HCT116 (cell line): ENCODE results near the gene EYA2. TPM values are rescaled to one million over a fixed set of nuclear protein-coding genes. Genes with fewer than 3 reads are reported as not detected.

Experiments used
- ATAC-seq: fragments of 200-7000 bp; cut with Tn5 transposase; 2 replicates; pipeline ENCODE4 v1.9.1; 2020; ENCODE audit warnings: mild to moderate bottlenecking, moderate library complexity
- BruUV-seq: library from RNA; stranded (reverse); fragments of 400-500 nt; replicated peaks from 2 replicates; lab custom pipeline; 2021; lab: Mats Ljungman, UMichigan
- CTCF ChIA-PET: fragments of 300-600 bp; sonication (Branson Sonifier 250); formaldehyde crosslinking; loops from one replicate; lab custom pipeline; 2021; ENCODE audit warnings: antibody characterized with exemption; lab: Charles Lee
- POLR2A ChIA-PET: fragments of 300-600, 350-600 bp; sonication (Branson Sonifier 250); formaldehyde crosslinking; loops from one replicate; lab custom pipeline; 2021; ENCODE audit warnings: antibody characterized with exemption; lab: Charles Lee
- RAD21 ChIA-PET, 2 experiments: fragments of 300-600 bp; sonication (Branson Sonifier 250); formaldehyde crosslinking; loops; one replicate each; lab custom pipeline; 2023; ENCODE audit warnings: low total read pairs in 2 of 2; ENCODE audit not compliant: uncharacterized antibody in 2 of 2, unreplicated experiment in 2 of 2, low non-redundant PET in 1 of 2; lab: Charles Lee
- DNase-seq: peaks from one replicate; pipeline ENCODE4 v3.0.0-alpha.2; 2010; ENCODE audit warnings: low read depth, low spot score
- H2AFZ ChIP-seq: fragments of 200-600 bp; shearing (Covaris generic), sonication (generic); 2 replicates; pipeline ENCODE4 v1.6.1; 2017; ENCODE audit warnings: low read depth, mixed run types, mixed read lengths, antibody characterized with exemption, low read length; ENCODE audit not compliant: poor library complexity, severe bottlenecking
- H3K27ac ChIP-seq: 2 replicates; pipeline ENCODE4 v1.5.1; 2012; ENCODE audit warnings: low read depth, low read length
- H3K27me3 ChIP-seq: fragments of 200-600 bp; sonication (generic); 2 replicates; pipeline ENCODE4 v1.6.1; 2016; ENCODE audit warnings: mixed run types, low read length, mixed read lengths; ENCODE audit not compliant: insufficient read depth
- H3K36me3 ChIP-seq, 2 experiments: fragments of 200-500 bp in 1 of 2; fragments of 200-600 bp in 1 of 2; sonication (Bioruptor generic) in 1 of 2; sonication (generic) in 1 of 2; 2 replicates each; pipeline versions ENCODE4 v1.5.1 to v1.6.1; 2014 to 2016; ENCODE audit warnings: low read length in 2 of 2, inconsistent platforms in 1 of 2, mixed read lengths in 1 of 2, mixed run types in 1 of 2; ENCODE audit not compliant: insufficient read depth in 2 of 2, control insufficient read depth in 1 of 2
- H3K4me1 ChIP-seq, 2 experiments: fragments of 200-600 bp in 1 of 2; sonication (generic) in 1 of 2; 2 replicates each; pipeline versions ENCODE4 v1.5.1 to v1.6.1; 2012 to 2017; ENCODE audit warnings: low read length in 2 of 2, inconsistent platforms in 1 of 2, mild to moderate bottlenecking in 1 of 2, mixed read lengths in 1 of 2, mixed run types in 1 of 2, moderate library complexity in 1 of 2; ENCODE audit not compliant: insufficient read depth in 2 of 2, control insufficient read depth in 1 of 2
- H3K4me2 ChIP-seq: fragments of 200-600 bp; sonication (generic); 2 replicates; pipeline ENCODE4 v1.6.1; 2017; ENCODE audit warnings: mixed run types, low read length, mixed read lengths
- H3K4me3 ChIP-seq, 2 experiments: fragments of 200-600 bp in 1 of 2; sonication (generic) in 1 of 2; replicated peaks in 1 of 2; 2 replicates each; pipeline ENCODE4 v1.5.1; 2011 to 2016; ENCODE audit warnings: low read length in 2 of 2, control low read depth in 1 of 2, low read depth in 1 of 2, mild to moderate bottlenecking in 1 of 2, mixed read lengths in 1 of 2, mixed run types in 1 of 2
- H3K79me2 ChIP-seq: fragments of 200-600 bp; sonication (generic); 2 replicates; pipeline ENCODE4 v1.6.1; 2017; ENCODE audit warnings: mild to moderate bottlenecking, mixed run types, low read length, moderate library complexity, mixed read lengths; ENCODE audit not compliant: insufficient read depth
- H3K9ac ChIP-seq: fragments of 200-600 bp; sonication (generic); 2 replicates; pipeline ENCODE4 v1.6.1; 2016; ENCODE audit warnings: low read length, mixed read lengths
- H3K9me2 ChIP-seq: fragments of 200-600 bp; sonication (generic), shearing (Covaris generic); 2 replicates; pipeline ENCODE4 v1.6.1; 2017; ENCODE audit warnings: mixed run types, mild to moderate bottlenecking, moderate library complexity; ENCODE audit not compliant: insufficient read depth
- H3K9me3 ChIP-seq, 2 experiments: fragments of 200-500 bp in 1 of 2; fragments of 200-600 bp in 1 of 2; sonication (Bioruptor generic) in 1 of 2; sonication (generic) in 1 of 2; 2 replicates each; pipeline ENCODE4 v1.6.1; 2014 to 2017; ENCODE audit warnings: low read length in 2 of 2, mixed read lengths in 2 of 2, inconsistent platforms in 1 of 2, low read depth in 1 of 2, mild to moderate bottlenecking in 1 of 2, mixed run types in 1 of 2, moderate library complexity in 1 of 2; ENCODE audit not compliant: control insufficient read depth in 1 of 2, insufficient read depth in 1 of 2
- H4K20me1 ChIP-seq: fragments of 200-600 bp; sonication (generic), shearing (Covaris generic); 2 replicates; pipeline ENCODE4 v1.6.1; 2017; ENCODE audit warnings: mixed run types, mild to moderate bottlenecking, moderate library complexity; ENCODE audit not compliant: insufficient read depth
- CEBPB ChIP-seq: IDR thresholded peaks from 2 replicates; pipeline ENCODE4 v1.6.1; 2012; ENCODE audit warnings: low read depth
- FOSL1 ChIP-seq: IDR thresholded peaks from 2 replicates; pipeline ENCODE4 v1.6.1; 2012; ENCODE audit warnings: low read depth
- JUND ChIP-seq: IDR thresholded peaks from 2 replicates; pipeline ENCODE4 v1.6.1; 2012
- POLR2A ChIP-seq: IDR thresholded peaks from 2 replicates; pipeline ENCODE4 v1.7.0; 2011; ENCODE audit warnings: borderline replicate concordance; ENCODE audit not compliant: insufficient read depth, insufficient read length; ENCODE audit errors: extremely low read depth
- RAD21 ChIP-seq: IDR thresholded peaks from 2 replicates; pipeline ENCODE4 v1.6.1; 2012; ENCODE audit warnings: low read depth, mild to moderate bottlenecking
- SP1 ChIP-seq: IDR thresholded peaks from 2 replicates; pipeline ENCODE4 v1.6.1; 2012; ENCODE audit warnings: low read depth
- SRF ChIP-seq: IDR thresholded peaks from 2 replicates; pipeline ENCODE4 v1.6.1; 2012; ENCODE audit warnings: low read depth
- TCF7L2 ChIP-seq: IDR thresholded peaks from 2 replicates; pipeline ENCODE4 v1.7.0; 2011; ENCODE audit warnings: borderline replicate concordance, inconsistent platforms; ENCODE audit not compliant: insufficient read depth, insufficient read length; ENCODE audit errors: extremely low read depth
- YY1 ChIP-seq: IDR thresholded peaks from 2 replicates; pipeline ENCODE4 v1.6.1; 2011; ENCODE audit warnings: low read length, low read depth, moderate library complexity, mild to moderate bottlenecking; ENCODE audit not compliant: insufficient replicate concordance; ENCODE audit errors: extremely low read depth
- ZFX ChIP-seq: fragments of 450-650 bp; IDR thresholded peaks from 2 replicates; pipeline ENCODE4 v1.6.1; 2017
- intact Hi-C: fragments of 100-400 bp; cut with micrococcal nuclease; formaldehyde crosslinking; loops from 2 replicates; pipeline ENCODE4 v1.10.0; 2022
- total RNA-seq: library from RNA; stranded (reverse); gene quantifications from one replicate; pipeline ENCODE4 v1.2.1, GENCODE V29; 2021; ENCODE audit not compliant: unreplicated experiment
- TF ChIP-seq, protein P1 (sequence below): IDR thresholded peaks from 2 replicates; pipeline ENCODE4 v1.6.1; 2012
- TF ChIP-seq, protein P2 (sequence below): IDR thresholded peaks from 2 replicates; pipeline ENCODE4 v1.6.1; 2012; ENCODE audit warnings: low read depth

The EYA2 gene
- total RNA-seq, 1 experiment from 2014 or later: not detected

DNA sequence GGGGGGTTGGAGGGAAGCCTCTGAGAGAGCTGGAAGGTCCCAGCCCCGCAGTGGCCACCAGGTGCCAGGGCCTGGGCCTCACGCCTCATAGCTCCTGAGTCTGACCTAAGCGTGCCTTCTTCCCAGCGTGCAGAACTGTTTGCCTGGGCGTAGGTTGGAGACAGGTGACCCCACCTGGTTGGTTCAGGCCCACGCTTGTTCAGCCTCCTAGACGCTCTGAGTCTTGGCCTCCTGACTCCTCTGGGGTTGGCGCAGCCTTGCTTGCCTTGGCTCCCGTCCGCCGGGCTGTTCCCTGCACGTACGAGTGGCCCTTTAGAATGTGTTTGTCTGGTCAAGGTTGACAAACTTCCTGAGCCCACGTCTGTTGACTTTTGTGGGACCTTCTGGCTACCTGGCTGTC is 70.8 kb downstream of the EYA2 start:
- no peak overlapping the region for H3K4me2 ChIP-seq
- no peak overlapping the region for H3K27ac ChIP-seq
- no peak overlapping the region for H2AFZ ChIP-seq
- no peak overlapping the region for H3K9ac ChIP-seq
- H3K9me2 ChIP-seq: no peaks in the 10 kb centered on the region
- H4K20me1 ChIP-seq: no peaks in the 10 kb centered on the region
- no peak overlapping the region for H3K4me3 ChIP-seq
- intact Hi-C loops: no loop called here
- ChIA-PET RAD21 (no interaction called here), POLR2A (no interaction called here), CTCF (no interaction called here)
- no TSS peak for BruUV-seq
- no peak for ATAC-seq
- no peaks in the 10 kb centered on the region for H3K79me2 ChIP-seq
- H3K27me3 ChIP-seq: no peaks in the 10 kb centered on the region
- TF ChIP-seq RAD21: no peak
- no peak for TF ChIP-seq JUND
- no peak for TF ChIP-seq TCF7L2
- no peak for TF ChIP-seq SP1
- TF ChIP-seq POLR2A: no peak
- H3K4me1 ChIP-seq: no peaks in the 10 kb centered on the region
- no peaks in the 10 kb centered on the region for H3K9me3 ChIP-seq
- H3K36me3 ChIP-seq: no peaks in the 10 kb centered on the region
- no peak for DNase-seq

DNA sequence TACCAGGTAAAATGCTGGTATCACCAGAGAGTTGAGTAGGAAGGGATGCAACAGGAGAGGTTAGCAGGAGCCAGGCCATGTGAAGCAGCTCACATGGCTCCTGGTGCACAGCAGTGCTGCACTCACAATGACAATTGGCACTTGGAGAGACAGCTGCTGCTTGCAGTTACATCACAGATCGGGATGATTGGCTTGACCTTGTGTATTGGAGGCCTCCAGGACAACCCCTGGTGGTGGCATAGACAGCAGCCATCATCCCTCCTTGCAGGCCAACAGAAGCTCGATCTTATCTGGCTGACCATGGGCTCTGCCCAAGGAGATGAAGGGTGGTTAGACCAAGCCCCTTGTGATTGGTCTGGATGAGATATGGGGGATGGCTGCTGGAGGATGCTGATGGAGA is 73.0 kb downstream of the EYA2 start:
- Histone ChIP-seq H3K36me3 (no peaks in the 10 kb centered on the region), H3K9me2 (no peaks in the 10 kb centered on the region), H4K20me1 (no peaks in the 10 kb centered on the region), H3K4me1 (peaks cover 0 to 4% of the 10 kb centered on the region in 2 experiments; a peak in 1 of 4 replicates), H2AFZ (no peak overlapping the region), H3K27me3 (no peaks in the 10 kb centered on the region), H3K79me2 (no peaks in the 10 kb centered on the region), H3K9me3 (no peaks in the 10 kb centered on the region), H3K4me2 (no peak overlapping the region), H3K4me3 (no peak overlapping the region), H3K27ac (no peak overlapping the region), H3K9ac (no peak overlapping the region)
- no TSS peak for BruUV-seq
- CTCF ChIA-PET: no interaction called here
- ATAC-seq: no peak
- no peak for DNase-seq
- intact Hi-C loops: no loop called here
- POLR2A ChIA-PET: no interaction called here
- RAD21 ChIA-PET: no interaction called here
- TF ChIP-seq JUND: no peak
- TF ChIP-seq SP1: no peak
- no peak for TF ChIP-seq CEBPB
- no peak for TF ChIP-seq RAD21
- no peak for TF ChIP-seq ZFX
- no peak for TF ChIP-seq SRF
- TF ChIP-seq, protein P1, sequence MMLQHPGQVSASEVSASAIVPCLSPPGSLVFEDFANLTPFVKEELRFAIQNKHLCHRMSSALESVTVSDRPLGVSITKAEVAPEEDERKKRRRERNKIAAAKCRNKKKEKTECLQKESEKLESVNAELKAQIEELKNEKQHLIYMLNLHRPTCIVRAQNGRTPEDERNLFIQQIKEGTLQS: no peak
- no peak for TF ChIP-seq YY1
- TF ChIP-seq FOSL1: no peak
- TF ChIP-seq, protein P2, sequence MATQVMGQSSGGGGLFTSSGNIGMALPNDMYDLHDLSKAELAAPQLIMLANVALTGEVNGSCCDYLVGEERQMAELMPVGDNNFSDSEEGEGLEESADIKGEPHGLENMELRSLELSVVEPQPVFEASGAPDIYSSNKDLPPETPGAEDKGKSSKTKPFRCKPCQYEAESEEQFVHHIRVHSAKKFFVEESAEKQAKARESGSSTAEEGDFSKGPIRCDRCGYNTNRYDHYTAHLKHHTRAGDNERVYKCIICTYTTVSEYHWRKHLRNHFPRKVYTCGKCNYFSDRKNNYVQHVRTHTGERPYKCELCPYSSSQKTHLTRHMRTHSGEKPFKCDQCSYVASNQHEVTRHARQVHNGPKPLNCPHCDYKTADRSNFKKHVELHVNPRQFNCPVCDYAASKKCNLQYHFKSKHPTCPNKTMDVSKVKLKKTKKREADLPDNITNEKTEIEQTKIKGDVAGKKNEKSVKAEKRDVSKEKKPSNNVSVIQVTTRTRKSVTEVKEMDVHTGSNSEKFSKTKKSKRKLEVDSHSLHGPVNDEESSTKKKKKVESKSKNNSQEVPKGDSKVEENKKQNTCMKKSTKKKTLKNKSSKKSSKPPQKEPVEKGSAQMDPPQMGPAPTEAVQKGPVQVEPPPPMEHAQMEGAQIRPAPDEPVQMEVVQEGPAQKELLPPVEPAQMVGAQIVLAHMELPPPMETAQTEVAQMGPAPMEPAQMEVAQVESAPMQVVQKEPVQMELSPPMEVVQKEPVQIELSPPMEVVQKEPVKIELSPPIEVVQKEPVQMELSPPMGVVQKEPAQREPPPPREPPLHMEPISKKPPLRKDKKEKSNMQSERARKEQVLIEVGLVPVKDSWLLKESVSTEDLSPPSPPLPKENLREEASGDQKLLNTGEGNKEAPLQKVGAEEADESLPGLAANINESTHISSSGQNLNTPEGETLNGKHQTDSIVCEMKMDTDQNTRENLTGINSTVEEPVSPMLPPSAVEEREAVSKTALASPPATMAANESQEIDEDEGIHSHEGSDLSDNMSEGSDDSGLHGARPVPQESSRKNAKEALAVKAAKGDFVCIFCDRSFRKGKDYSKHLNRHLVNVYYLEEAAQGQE: no peak
